Measurements from ENCODE around the gene ADPRS.

ADPRS gene

GRCh38 chr1:36134505-36135329, 46.0 kb downstream of the ADPRS start:
- DNase-seq: no peak

- no peak for DNase-seq
These were observed 46.6 kb downstream of the ADPRS start for GRCh38 chr1:36135330-36135667.

DNA sequence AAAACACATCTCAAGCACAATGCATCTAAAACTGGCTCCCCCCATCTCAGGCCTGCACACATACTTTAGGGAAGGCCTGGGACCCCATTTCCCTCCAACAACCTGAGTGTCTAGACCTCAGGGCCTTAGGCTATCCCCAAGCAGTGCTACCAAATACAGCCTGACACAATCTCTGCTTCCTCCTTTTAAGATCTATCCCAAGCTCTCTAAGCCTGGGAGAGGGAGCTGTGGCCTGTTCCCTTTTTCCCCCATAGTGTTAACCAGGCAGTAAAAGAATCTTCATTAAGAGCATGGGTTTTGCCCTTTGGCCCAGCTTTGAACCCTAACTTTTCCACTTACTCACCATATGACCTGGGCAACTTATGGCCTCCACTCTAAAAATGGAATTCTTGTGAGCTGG, 47.1 kb downstream of the ADPRS start:
- DNase-seq: no peak

- DNase-seq: no peak
These were observed 47.8 kb downstream of the ADPRS start for GRCh38 chr1:36136535-36136934.

GRCh38 chr1:36137226-36137625, 48.5 kb downstream of the ADPRS start:
- no peak for DNase-seq

DNA sequence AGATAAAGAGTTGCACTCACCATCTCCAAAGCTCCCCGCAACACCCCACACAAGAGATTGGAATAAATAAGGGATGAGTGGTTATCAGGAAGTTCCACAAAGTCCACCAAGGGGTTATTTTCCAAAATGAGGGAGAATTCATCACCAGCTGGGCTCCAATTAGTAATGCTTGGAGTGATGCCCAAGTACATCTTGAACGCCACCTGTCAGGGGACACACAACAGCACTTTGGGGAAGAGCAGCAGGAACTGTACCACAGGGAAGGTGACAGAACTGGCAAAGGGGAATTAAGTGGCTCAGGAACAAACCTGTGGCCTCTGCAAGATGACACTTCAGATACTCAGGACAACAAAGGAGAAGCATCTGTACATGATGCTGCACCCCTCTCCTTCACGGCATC, 49.1 kb downstream of the ADPRS start:
- no peak for DNase-seq

DNA sequence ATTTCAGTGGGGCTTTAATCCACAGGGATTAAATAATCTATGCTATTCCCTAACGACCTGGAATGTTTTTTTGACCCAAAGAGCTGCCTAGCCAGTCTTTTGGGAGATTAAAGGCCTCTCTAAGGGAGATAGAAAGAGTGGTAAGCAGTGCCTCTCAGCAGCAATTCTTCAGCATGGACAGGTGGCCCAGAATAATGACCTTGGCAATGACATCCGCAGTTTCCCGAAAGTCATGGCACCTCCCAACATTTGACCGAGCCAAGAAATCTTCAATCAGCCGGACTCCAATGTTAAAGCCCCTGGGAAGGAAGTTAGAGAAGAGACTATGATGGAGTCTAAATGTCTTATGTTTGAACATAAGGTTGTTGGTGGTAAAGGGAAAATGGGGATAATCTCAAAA, 50.8 kb downstream of the ADPRS start:
- DNase-seq: no peak

GRCh38 chr1:36142121-36142520, 53.4 kb downstream of the ADPRS start:
- DNase-seq: no peak

DNA sequence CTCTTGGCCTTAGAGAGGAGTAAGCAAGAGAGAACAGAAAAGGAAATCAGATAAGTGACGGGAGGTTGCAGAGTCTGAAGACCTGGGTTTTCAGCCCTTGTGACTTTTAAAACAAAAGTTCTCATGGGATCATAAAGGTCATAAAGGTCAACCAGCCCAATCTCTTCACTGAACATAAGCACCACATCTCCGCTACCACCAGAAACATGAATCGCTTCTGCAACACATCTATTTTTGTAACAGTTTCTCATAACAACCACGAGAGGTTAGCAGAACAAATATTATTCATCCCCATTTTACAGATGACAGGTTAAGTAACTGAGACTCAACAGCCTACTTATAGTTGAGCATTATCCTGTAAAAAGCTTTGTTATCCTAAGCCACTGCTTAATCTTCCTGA, 54.7 kb downstream of the ADPRS start:
- DNase-seq: no peak

Data from activated naive CD4-positive, alpha-beta T cell treated with anti-CD3 and anti-CD28 coated beads, Interleukin-2, amount 50 U/mL, for 16 hours (primary cell).